Loucy (cell line): ENCODE results near the gene ZCWPW1.

Experiments used
- H2AFZ ChIP-seq: fragments of 200-600 bp; sonication (generic); 2 replicates; pipeline ENCODE4 v1.6.0; 2016; ENCODE audit warnings: antibody characterized with exemption, mild to moderate bottlenecking, low read length, moderate library complexity
- H3F3A ChIP-seq: fragments of 200-600 bp; 2 replicates; pipeline ENCODE4 v1.6.0; 2016; ENCODE audit warnings: antibody characterized with exemption, low read depth, mild to moderate bottlenecking
- H3K27me3 ChIP-seq: fragments of 200-600 bp; sonication (generic); 2 replicates; pipeline ENCODE4 v1.6.1; 2014; ENCODE audit warnings: low read length, mild to moderate bottlenecking; ENCODE audit not compliant: insufficient read depth, poor library complexity, severe bottlenecking
- H3K36me3 ChIP-seq: fragments of 200-600 bp; sonication (generic); 2 replicates; pipeline ENCODE4 v1.6.1; 2016; ENCODE audit warnings: low read length; ENCODE audit not compliant: insufficient read depth
- H3K4me1 ChIP-seq: fragments of 200-600 bp; sonication (generic); 2 replicates; pipeline ENCODE4 v1.5.1; 2014; ENCODE audit warnings: low read length, mild to moderate bottlenecking; ENCODE audit not compliant: insufficient read depth, poor library complexity, severe bottlenecking
- H3K4me2 ChIP-seq: fragments of 200-600 bp; sonication (generic); 2 replicates; pipeline ENCODE4 v1.6.0; 2014; ENCODE audit warnings: antibody characterized with exemption, low read length, low read depth, mild to moderate bottlenecking; ENCODE audit not compliant: poor library complexity, severe bottlenecking
- H3K4me3 ChIP-seq: fragments of 200-600 bp; sonication (generic); 2 replicates; pipeline ENCODE4 v1.5.1; 2014; ENCODE audit warnings: low read length, mild to moderate bottlenecking, mixed read lengths; ENCODE audit not compliant: poor library complexity, severe bottlenecking
- H3K79me2 ChIP-seq: fragments of 200-600 bp; sonication (generic); 2 replicates; pipeline ENCODE4 v1.6.1; 2014; ENCODE audit warnings: low read length; ENCODE audit not compliant: insufficient read depth
- H3K9ac ChIP-seq: fragments of 200-600 bp; sonication (generic); 2 replicates; pipeline ENCODE4 v1.6.0; 2014; ENCODE audit warnings: mild to moderate bottlenecking, low read depth, low read length, moderate library complexity; ENCODE audit not compliant: poor library complexity, severe bottlenecking
- H3K9me2 ChIP-seq: fragments of 200-600 bp; sonication (generic); replicated peaks from 2 replicates; pipeline ENCODE4 v1.6.1; 2016; ENCODE audit warnings: low read depth, low read length, mixed read lengths
- H3K9me3 ChIP-seq: fragments of 200-600 bp; sonication (generic); 2 replicates; pipeline ENCODE4 v1.6.1; 2014; ENCODE audit warnings: mild to moderate bottlenecking, antibody characterized with exemption, low read length, low read depth; ENCODE audit not compliant: insufficient read depth
- H4K20me1 ChIP-seq: fragments of 200-600 bp; sonication (generic); 2 replicates; pipeline ENCODE4 v1.6.0; 2014; ENCODE audit warnings: antibody characterized with exemption, low read length, mild to moderate bottlenecking; ENCODE audit not compliant: insufficient read depth, poor library complexity, severe bottlenecking
- CTCF ChIP-seq: fragments of 200-600 bp; sonication (generic); conservative IDR thresholded peaks from 2 replicates; pipeline ENCODE4 v1.5.1; 2014; ENCODE audit warnings: mild to moderate bottlenecking, antibody characterized with exemption, low read length
- EZH2phosphoT487 ChIP-seq: fragments of 200-600 bp; IDR thresholded peaks from 2 replicates; pipeline ENCODE4 v1.6.1; 2018; ENCODE audit warnings: antibody characterized with exemption, mild to moderate bottlenecking, moderate library complexity, borderline replicate concordance

Gene ZCWPW1

GRCh38 chr7:100472854-100473499 is 44.5 kb upstream of the ZCWPW1 start:
- H3K79me2 ChIP-seq: peaks cover 51% of the 10 kb centered on the region
- TF ChIP-seq CTCF (no peak), EZH2phosphoT487 (no peak)
- H3K4me3 ChIP-seq: peak overlapping the region; percentile 41

GRCh38 chr7:100472121-100472851 is 43.8 kb upstream of the ZCWPW1 start:
- TF ChIP-seq EZH2phosphoT487 (no peak), CTCF (no peak)
- Histone ChIP-seq H3K9ac (peak overlapping the region; percentile 44), H3K4me3 (peak overlapping the region; percentile 41), H3K27me3 (no peaks in the 10 kb centered on the region), H2AFZ (no peak overlapping the region), H3K4me2 (peak overlapping the region; percentile 59), H3F3A (no peaks in the 10 kb centered on the region), H4K20me1 (peaks cover 72% of the 10 kb centered on the region), H3K4me1 (peaks cover 40% of the 10 kb centered on the region), H3K9me3 (no peaks in the 10 kb centered on the region), H3K79me2 (peaks cover 44% of the 10 kb centered on the region), H3K36me3 (peaks cover 18% of the 10 kb centered on the region; the same call in 1 of the 2 replicates), H3K9me2 (no peaks in the 10 kb centered on the region)

More at GRCh38 chr7:100472854-100473499, 44.5 kb upstream of the ZCWPW1 start:
- Histone ChIP-seq H3K27me3 (no peaks in the 10 kb centered on the region), H3F3A (no peaks in the 10 kb centered on the region), H3K9me3 (no peaks in the 10 kb centered on the region), H4K20me1 (peaks cover 73% of the 10 kb centered on the region), H3K9me2 (no peaks in the 10 kb centered on the region), H2AFZ (no peak overlapping the region), H3K36me3 (peaks cover 14% of the 10 kb centered on the region; the same call in 1 of the 2 replicates), H3K9ac (peak overlapping the region; percentile 44), H3K4me2 (peak overlapping the region; percentile 59), H3K4me1 (peaks cover 40% of the 10 kb centered on the region)

GRCh38 chr7:100471021-100471420 is 42.5 kb upstream of the ZCWPW1 start:
- no peaks in the 10 kb centered on the region for H3K9me3 ChIP-seq
- H3K4me2 ChIP-seq: no peak overlapping the region
- peaks cover 32% of the 10 kb centered on the region for H3K79me2 ChIP-seq
- peaks cover 60% of the 10 kb centered on the region for H4K20me1 ChIP-seq
- no peak overlapping the region for H3K9ac ChIP-seq
- H3K36me3 ChIP-seq: peaks cover 25% of the 10 kb centered on the region; the same call in 1 of the 2 replicates
- no peaks in the 10 kb centered on the region for H3K27me3 ChIP-seq
- no peak overlapping the region for H3K4me3 ChIP-seq
- TF ChIP-seq EZH2phosphoT487 (no peak), CTCF (no peak)
- H3F3A ChIP-seq: no peaks in the 10 kb centered on the region
- H2AFZ ChIP-seq: no peak overlapping the region
- no peaks in the 10 kb centered on the region for H3K9me2 ChIP-seq
- peaks cover 29% of the 10 kb centered on the region for H3K4me1 ChIP-seq
